ENCODE results near the gene OR56A3.

GRCh38 chr11:5986885-5987284 is 44.8 kb downstream of the OR56A3 start, which contains the start of gene OR52L1:
- TF ChIP-seq CTCF (IDR thresholded peaks at IDR 0.05) (no peak), POLR2A (IDR thresholded peaks at IDR 0.05) (no peak)
